ENCODE results near the gene SNX13. TPM values are rescaled to one million over a fixed set of nuclear protein-coding genes. Genes with fewer than 3 reads are reported as not detected.

The SNX13 gene
- total and polyA plus RNA-seq, 9 of the 15 experiments (the other 6 are each of a cell fraction or from before 2014, with no cell fraction given): 5.6 to 33.2 (median 25.4) TPM

DNA sequence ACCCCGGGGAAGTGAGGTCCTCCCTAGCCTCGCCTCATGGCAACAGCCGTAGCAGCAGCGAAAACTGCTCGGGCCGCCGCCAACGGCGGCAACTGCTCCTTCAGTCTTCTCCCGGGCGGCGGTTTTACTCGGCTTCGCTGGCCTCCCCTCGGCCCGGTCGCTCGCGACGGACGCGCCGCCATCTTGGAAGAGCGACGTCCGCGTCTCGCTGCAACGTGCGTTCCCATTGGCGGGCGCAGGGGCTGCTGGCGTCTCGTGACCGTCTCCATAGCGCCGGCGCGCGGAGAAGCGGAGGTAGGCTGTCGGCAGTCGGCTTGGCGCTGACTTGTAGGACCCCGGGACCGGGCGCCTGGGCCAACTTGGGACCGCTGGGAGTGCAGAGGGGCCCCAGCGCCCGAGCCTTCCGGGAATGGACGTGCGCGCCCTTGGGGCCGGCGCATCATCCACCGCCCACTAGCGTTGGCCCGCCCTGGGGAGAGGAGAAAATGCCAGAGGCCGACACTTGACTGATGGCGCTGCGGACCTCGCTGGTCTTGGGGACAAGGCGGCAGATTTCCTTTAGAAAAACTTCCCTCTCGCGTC lies at the start of gene SNX13 (continued):
- TF ChIP-seq, protein P1, sequence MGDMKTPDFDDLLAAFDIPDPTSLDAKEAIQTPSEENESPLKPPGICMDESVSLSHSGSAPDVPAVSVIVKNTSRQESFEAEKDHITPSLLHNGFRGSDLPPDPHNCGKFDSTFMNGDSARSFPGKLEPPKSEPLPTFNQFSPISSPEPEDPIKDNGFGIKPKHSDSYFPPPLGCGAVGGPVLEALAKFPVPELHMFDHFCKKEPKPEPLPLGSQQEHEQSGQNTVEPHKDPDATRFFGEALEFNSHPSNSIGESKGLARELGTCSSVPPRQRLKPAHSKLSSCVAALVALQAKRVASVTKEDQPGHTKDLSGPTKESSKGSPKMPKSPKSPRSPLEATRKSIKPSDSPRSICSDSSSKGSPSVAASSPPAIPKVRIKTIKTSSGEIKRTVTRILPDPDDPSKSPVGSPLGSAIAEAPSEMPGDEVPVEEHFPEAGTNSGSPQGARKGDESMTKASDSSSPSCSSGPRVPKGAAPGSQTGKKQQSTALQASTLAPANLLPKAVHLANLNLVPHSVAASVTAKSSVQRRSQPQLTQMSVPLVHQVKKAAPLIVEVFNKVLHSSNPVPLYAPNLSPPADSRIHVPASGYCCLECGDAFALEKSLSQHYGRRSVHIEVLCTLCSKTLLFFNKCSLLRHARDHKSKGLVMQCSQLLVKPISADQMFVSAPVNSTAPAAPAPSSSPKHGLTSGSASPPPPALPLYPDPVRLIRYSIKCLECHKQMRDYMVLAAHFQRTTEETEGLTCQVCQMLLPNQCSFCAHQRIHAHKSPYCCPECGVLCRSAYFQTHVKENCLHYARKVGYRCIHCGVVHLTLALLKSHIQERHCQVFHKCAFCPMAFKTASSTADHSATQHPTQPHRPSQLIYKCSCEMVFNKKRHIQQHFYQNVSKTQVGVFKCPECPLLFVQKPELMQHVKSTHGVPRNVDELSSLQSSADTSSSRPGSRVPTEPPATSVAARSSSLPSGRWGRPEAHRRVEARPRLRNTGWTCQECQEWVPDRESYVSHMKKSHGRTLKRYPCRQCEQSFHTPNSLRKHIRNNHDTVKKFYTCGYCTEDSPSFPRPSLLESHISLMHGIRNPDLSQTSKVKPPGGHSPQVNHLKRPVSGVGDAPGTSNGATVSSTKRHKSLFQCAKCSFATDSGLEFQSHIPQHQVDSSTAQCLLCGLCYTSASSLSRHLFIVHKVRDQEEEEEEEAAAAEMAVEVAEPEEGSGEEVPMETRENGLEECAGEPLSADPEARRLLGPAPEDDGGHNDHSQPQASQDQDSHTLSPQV (IDR thresholded peaks at IDR 0.05): no peak
- TF ChIP-seq ZNF354B (CRISPR knock-in tag; IDR thresholded peaks at IDR 0.05) (no peak), ZZZ3 (IDR thresholded peaks at IDR 0.05) (no peak), ZNF174 (CRISPR knock-in tag; IDR thresholded peaks at IDR 0.05) (no peak), KLF13 (tag; IDR thresholded peaks at IDR 0.05; ENCODE audit: borderline replicate concordance, low read depth) (no peak)
- TF ChIP-seq, protein P2, sequence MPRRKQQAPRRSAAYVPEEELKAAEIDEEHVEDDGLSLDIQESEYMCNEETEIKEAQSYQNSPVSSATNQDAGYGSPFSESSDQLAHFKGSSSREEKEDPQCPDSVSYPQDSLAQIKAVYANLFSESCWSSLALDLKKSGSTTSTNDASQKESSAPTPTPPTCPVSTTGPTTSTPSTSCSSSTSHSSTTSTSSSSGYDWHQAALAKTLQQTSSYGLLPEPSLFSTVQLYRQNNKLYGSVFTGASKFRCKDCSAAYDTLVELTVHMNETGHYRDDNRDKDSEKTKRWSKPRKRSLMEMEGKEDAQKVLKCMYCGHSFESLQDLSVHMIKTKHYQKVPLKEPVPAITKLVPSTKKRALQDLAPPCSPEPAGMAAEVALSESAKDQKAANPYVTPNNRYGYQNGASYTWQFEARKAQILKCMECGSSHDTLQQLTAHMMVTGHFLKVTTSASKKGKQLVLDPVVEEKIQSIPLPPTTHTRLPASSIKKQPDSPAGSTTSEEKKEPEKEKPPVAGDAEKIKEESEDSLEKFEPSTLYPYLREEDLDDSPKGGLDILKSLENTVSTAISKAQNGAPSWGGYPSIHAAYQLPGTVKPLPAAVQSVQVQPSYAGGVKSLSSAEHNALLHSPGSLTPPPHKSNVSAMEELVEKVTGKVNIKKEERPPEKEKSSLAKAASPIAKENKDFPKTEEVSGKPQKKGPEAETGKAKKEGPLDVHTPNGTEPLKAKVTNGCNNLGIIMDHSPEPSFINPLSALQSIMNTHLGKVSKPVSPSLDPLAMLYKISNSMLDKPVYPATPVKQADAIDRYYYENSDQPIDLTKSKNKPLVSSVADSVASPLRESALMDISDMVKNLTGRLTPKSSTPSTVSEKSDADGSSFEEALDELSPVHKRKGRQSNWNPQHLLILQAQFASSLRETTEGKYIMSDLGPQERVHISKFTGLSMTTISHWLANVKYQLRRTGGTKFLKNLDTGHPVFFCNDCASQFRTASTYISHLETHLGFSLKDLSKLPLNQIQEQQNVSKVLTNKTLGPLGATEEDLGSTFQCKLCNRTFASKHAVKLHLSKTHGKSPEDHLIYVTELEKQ (CRISPR knock-in tag; IDR thresholded peaks at IDR 0.05): no peak
- TF ChIP-seq, protein P3, sequence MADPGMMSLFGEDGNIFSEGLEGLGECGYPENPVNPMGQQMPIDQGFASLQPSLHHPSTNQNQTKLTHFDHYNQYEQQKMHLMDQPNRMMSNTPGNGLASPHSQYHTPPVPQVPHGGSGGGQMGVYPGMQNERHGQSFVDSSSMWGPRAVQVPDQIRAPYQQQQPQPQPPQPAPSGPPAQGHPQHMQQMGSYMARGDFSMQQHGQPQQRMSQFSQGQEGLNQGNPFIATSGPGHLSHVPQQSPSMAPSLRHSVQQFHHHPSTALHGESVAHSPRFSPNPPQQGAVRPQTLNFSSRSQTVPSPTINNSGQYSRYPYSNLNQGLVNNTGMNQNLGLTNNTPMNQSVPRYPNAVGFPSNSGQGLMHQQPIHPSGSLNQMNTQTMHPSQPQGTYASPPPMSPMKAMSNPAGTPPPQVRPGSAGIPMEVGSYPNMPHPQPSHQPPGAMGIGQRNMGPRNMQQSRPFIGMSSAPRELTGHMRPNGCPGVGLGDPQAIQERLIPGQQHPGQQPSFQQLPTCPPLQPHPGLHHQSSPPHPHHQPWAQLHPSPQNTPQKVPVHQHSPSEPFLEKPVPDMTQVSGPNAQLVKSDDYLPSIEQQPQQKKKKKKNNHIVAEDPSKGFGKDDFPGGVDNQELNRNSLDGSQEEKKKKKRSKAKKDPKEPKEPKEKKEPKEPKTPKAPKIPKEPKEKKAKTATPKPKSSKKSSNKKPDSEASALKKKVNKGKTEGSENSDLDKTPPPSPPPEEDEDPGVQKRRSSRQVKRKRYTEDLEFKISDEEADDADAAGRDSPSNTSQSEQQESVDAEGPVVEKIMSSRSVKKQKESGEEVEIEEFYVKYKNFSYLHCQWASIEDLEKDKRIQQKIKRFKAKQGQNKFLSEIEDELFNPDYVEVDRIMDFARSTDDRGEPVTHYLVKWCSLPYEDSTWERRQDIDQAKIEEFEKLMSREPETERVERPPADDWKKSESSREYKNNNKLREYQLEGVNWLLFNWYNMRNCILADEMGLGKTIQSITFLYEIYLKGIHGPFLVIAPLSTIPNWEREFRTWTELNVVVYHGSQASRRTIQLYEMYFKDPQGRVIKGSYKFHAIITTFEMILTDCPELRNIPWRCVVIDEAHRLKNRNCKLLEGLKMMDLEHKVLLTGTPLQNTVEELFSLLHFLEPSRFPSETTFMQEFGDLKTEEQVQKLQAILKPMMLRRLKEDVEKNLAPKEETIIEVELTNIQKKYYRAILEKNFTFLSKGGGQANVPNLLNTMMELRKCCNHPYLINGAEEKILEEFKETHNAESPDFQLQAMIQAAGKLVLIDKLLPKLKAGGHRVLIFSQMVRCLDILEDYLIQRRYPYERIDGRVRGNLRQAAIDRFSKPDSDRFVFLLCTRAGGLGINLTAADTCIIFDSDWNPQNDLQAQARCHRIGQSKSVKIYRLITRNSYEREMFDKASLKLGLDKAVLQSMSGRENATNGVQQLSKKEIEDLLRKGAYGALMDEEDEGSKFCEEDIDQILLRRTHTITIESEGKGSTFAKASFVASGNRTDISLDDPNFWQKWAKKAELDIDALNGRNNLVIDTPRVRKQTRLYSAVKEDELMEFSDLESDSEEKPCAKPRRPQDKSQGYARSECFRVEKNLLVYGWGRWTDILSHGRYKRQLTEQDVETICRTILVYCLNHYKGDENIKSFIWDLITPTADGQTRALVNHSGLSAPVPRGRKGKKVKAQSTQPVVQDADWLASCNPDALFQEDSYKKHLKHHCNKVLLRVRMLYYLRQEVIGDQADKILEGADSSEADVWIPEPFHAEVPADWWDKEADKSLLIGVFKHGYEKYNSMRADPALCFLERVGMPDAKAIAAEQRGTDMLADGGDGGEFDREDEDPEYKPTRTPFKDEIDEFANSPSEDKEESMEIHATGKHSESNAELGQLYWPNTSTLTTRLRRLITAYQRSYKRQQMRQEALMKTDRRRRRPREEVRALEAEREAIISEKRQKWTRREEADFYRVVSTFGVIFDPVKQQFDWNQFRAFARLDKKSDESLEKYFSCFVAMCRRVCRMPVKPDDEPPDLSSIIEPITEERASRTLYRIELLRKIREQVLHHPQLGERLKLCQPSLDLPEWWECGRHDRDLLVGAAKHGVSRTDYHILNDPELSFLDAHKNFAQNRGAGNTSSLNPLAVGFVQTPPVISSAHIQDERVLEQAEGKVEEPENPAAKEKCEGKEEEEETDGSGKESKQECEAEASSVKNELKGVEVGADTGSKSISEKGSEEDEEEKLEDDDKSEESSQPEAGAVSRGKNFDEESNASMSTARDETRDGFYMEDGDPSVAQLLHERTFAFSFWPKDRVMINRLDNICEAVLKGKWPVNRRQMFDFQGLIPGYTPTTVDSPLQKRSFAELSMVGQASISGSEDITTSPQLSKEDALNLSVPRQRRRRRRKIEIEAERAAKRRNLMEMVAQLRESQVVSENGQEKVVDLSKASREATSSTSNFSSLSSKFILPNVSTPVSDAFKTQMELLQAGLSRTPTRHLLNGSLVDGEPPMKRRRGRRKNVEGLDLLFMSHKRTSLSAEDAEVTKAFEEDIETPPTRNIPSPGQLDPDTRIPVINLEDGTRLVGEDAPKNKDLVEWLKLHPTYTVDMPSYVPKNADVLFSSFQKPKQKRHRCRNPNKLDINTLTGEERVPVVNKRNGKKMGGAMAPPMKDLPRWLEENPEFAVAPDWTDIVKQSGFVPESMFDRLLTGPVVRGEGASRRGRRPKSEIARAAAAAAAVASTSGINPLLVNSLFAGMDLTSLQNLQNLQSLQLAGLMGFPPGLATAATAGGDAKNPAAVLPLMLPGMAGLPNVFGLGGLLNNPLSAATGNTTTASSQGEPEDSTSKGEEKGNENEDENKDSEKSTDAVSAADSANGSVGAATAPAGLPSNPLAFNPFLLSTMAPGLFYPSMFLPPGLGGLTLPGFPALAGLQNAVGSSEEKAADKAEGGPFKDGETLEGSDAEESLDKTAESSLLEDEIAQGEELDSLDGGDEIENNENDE (IDR thresholded peaks at IDR 0.05; ENCODE audit: low read depth, low read length): no peak

All from K562 (cell line).